NK-92 treated with Interleukin-12 subunit alpha and Interleukin-12 subunit beta, amount 100 ng/mL, for 24 hours (cell line): ENCODE data around the gene PRKN.
"Not testable (repeated sequence)": the region's sequence is repeated elsewhere in the genome, so short reads cannot be mapped to it uniquely, and the experiment has no call there.

Source experiments
- DNase-seq: peaks from one replicate; lab custom pipeline; 2025; lab: John Stamatoyannopoulos, UW

The PRKN gene

GRCh38 chr6:162538643-162539064 lies 188.9 kb downstream of the PRKN start:
- no peak for DNase-seq

- no peak for DNase-seq
These were observed 194.6 kb downstream of the PRKN start for GRCh38 chr6:162533009-162533400.

GRCh38 chr6:162532283-162533008 lies 195.1 kb downstream of the PRKN start:
- DNase-seq = no peak

DNA sequence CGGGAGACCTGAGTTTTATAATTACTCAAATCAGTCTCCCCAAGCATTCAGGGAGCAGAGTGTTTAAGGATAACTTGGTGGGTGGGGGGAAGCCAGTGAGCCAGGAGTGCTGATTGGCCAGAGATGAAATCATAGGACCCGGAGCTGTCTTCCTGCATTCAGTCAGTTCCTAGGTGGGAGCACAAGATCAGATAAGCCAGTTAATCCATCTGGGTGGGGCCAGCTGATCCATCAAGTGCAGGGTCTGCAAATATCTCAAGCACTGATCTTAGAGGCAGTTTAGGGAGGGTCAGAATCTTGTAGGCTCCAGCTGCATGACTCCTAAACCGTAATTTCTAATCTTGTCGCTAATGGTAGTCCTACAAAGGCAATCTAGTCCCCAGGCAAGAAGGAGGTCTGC lies 196.2 kb downstream of the PRKN start:
- DNase-seq = not testable (repeated sequence)

DNA sequence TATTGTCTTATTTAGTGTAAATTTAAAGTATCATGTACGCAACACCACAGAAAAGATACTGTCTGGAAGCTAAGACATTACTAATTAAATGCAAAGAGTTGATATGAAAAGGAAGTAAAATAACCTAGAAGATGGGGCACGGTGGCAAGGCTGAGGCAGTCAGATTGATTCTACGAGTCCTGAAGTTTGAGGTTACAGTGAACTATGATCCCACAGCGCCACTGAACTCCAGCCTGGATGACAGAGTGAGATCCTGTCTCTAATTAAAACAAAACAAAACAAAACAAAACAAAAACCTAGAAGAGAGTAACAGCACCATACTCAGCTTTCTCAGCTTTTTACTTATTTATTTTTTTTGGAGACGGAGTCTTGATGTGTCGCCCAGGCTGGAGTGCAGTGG lies 199.0 kb downstream of the PRKN start:
- no peak for DNase-seq

DNA sequence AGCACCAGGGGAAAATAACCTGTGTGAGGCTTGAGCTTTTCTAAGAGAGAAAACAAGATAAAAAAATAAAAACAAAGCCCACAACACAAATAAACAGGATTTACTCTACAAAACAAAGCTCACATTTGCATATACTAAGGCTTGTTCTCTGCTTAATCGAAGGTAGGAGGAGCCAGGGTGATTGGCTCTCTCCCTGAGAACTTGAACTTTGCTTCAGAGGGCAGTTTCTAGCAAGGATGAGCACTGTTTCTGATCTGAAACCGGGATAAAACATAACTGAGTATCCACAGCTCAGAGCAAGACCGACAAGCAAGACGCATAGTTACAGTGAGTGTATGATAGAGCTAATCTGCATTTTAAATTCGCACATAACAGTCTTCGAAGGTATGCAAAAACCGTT lies 200.6 kb downstream of the PRKN start:
- DNase-seq = no peak

- no peak for DNase-seq
These were observed 202.4 kb downstream of the PRKN start for GRCh38 chr6:162525181-162525580.

- no peak for DNase-seq
These were observed 214.8 kb downstream of the PRKN start for GRCh38 chr6:162512744-162513143.

GRCh38 chr6:162497389-162497788 lies 230.2 kb downstream of the PRKN start:
- DNase-seq = no peak

DNA sequence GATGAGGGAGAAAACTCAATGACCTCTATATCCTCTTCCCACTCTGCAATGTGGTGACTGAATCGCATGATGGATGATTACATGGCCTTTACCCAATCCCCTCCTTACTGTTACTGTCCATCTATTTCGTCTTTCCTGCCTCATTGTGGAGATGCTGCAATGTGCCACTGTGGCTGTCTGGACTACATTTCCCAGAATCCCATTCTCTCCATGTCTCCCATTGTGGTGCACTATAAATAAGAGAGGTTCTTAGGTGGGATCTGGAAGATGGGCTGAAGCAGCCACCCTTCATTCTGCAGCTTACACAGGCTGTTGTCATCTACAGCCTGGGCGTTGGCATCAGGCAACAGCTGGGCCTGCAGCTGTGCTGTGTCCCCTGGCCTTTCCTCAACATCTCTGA lies 233.6 kb downstream of the PRKN start:
- no peak for DNase-seq

GRCh38 chr6:162491637-162492036 lies 235.9 kb downstream of the PRKN start:
- DNase-seq = no peak

DNA sequence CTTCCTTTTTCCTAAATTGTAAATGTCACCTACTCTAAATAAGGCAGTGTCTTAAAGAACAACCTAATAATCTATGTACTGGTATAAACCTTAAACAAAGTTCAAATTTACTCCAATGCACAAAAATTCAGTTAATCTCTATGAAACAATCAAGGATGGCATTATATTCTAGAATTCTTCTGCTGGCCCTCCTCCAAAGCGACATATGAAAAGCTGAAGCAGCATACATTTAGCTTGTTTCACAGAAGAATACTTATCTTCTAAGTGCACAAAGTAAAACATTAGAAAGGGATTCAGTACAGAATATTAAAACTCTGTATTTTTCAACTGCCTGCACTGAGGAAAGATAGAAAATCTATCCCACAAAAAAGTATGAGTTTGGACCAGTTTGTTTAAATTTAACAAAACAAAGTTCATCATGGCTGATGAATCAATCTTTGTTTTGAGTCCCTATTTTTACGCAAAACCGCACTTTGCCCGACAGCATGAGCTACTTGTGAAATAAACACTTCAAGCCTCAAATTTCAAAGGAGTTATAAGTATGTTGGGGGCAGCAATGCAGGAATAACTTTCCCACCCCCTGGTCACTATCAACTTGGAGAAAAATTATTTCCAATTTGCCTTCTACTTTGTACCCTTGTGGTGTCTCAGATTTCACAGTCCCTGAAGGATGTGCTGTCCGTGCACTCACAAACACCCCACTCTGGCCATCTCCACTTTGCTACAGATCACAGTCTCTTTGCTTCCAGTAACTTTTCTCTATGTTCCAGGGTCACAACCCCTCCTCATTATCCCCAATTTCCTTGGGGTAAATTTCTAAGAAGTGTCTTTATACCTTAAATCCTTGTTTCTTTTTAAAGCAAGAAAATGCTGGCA lies 238.2 kb downstream of the PRKN start:
- DNase-seq = no peak

DNA sequence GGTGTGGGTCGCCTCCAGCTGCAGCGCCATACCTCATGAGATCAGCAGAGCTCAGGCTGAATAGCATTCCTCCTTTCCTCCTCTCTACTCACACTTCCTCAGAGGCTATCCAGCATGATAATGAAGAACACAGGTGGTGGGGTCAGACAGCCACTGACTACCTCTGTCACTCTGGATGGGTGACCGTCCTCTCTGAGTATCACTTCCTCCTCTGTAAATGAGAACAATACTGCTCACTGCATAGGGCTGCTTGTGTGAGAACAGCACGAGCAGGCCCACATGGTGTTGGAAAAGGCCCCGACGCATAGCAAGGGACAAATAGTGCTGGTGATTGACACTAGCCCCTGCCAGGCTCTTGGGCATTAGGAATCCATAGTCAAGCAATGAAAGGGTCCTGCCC lies 239.1 kb downstream of the PRKN start:
- no peak for DNase-seq

GRCh38 chr6:162485464-162485863 lies 242.1 kb downstream of the PRKN start:
- DNase-seq = no peak

DNA sequence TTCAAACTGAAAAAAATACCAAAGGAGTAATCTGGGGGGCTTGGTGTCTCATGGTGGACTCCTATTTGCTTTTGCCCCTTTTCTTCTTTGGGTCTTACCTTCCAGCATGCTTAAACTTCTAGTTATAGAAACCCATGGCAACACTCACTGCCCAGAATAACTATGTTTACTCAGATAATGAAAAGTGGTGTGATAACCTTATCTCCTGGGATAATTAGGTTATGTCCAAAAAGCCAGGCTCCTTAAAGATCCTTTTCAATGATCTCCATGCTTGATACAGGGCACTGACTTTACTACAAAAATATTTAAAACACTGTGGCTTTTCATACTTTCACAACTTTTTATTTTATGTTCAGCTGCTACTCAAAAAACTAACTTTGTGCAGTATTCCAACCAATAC lies 245.6 kb downstream of the PRKN start:
- DNase-seq = no peak

DNA sequence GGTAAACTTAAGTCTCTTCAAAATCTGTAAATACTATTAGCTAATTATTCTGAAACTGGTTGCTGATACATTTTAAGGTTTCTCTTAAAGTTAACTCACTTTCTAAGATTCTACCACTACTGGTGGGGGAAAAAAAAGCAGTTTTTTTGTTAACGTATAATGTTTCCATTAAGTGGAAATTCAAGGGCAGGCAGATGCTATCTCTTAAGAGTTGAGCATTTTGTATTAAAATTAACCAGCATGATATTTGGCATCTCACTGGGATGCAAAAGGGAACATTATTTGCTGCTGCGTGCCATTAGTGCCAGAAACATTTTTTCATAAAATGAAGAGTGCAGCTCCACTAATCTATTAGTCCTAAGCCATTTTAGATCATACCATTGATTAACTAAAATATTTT lies 246.2 kb downstream of the PRKN start:
- DNase-seq = no peak

DNA sequence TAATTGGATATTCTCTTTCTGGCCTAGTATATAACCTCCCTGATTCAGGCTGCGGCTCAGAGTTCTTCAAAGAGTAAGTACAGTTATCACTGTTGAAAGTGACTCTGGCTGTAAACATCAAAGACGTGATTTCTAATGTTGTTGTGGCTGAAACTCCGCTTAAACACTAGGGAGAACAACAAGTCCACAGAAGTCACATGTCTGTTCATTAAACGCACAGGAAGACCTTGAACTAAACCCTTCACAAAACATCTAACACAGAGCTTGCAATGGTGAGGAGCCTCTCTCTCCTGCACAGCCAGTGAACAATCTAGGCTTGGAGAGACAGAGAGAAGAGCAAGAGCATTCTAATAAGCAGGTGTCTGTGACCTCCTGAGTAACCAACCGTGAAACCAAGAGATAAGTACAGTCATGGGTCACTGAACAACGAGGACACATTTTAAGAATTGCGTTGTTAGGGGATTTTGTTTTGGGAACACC lies 249.3 kb downstream of the PRKN start:
- no peak for DNase-seq

- DNase-seq = no peak
These were observed 252.8 kb downstream of the PRKN start for GRCh38 chr6:162474722-162475121.

- DNase-seq = no peak
These were observed 255.7 kb downstream of the PRKN start for GRCh38 chr6:162471842-162472241.

- no peak for DNase-seq
These were observed 259.2 kb downstream of the PRKN start for GRCh38 chr6:162468326-162468725.

DNA sequence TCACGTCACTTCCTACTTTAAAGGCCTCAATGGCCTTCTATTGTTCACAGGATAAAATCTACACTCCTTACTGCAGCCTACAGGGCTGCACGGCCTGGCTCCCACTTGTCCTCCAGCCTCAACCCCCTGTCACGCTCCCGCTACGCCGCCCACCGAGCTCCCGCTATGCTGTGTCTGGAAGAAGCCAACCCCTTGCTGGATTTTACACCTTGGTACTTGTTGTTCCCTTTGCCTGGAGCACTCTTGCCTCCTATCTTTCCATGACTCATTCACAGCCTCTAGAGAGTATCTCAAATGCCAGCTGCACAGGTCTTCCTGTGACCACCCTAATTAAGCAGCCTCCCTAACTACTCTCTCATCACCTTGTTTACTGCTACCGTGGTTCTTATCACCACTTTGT lies 259.9 kb downstream of the PRKN start:
- DNase-seq = no peak

- no peak for DNase-seq
These were observed 264.0 kb downstream of the PRKN start for GRCh38 chr6:162463576-162463975.

DNA sequence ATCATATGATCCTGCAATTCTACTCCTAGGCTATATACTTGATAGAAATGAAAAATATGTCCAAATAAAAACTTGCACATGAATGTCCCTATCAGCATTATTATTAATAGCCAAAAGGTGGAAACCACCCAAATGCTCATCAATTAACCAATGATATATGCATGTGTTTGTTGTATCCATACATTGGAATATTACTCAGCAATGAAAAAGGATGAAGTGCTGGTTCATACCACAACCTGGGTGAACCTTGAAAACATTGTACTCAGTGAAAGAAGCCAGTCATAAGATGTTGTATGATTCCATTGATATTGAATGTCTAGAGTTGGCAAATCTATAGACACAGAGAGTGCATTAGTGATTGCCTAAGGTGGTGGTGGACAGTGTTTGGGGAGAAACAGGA lies 267.6 kb downstream of the PRKN start:
- DNase-seq = no peak
